K562 (cell line): ENCODE results near the gene FOXO3. TPM values are rescaled to one million over a fixed set of nuclear protein-coding genes. Genes with fewer than 3 reads are reported as not detected.

ENCODE experiments used
- ATF7 ChIP-seq: fragments of 450-650 bp; IDR thresholded peaks from 2 replicates; pipeline ENCODE4 v1.7.1; 2014; ENCODE audit warnings: mild to moderate bottlenecking, moderate library complexity
- CREB1 ChIP-seq, 2 experiments: sonication (generic) in 1 of 2; formaldehyde crosslinking in 1 of 2; IDR thresholded peaks; 2 replicates each; pipeline versions ENCODE4 v1.6.1 to v1.8.0; 2012 to 2022; ENCODE audit warnings: inconsistent platforms in 1 of 2, mild to moderate bottlenecking in 1 of 2, missing genetic modification reagents in 1 of 2, moderate library complexity in 1 of 2
- CREB3 ChIP-seq: fragments of 450-650 bp; conservative IDR thresholded peaks from 2 replicates; pipeline ENCODE4 v1.6.1; 2016; ENCODE audit warnings: missing genetic modification characterization, low read depth, mild to moderate bottlenecking, missing compliant biosample characterization, moderate library complexity
- CREBBP ChIP-seq: IDR thresholded peaks from one replicate; pipeline ENCODE4 v1.6.1; 2012; ENCODE audit warnings: low read depth, mild to moderate bottlenecking, control low read depth, inconsistent platforms, low read length
- ETS2 ChIP-seq: IDR thresholded peaks from 2 replicates; pipeline ENCODE4 v1.6.1; 2016; ENCODE audit warnings: borderline replicate concordance, missing genetic modification characterization, mild to moderate bottlenecking, moderate library complexity, missing compliant biosample characterization; ENCODE audit not compliant: poor library complexity, severe bottlenecking
- GABPB1 ChIP-seq: sonication (generic); formaldehyde crosslinking; IDR thresholded peaks from 2 replicates; pipeline ENCODE4 v1.8.0; 2022; ENCODE audit warnings: mild to moderate bottlenecking, missing genetic modification reagents
- NFATC3 ChIP-seq: fragments of 450-650 bp; IDR thresholded peaks from 2 replicates; pipeline ENCODE4 v1.6.1; 2017; ENCODE audit warnings: mild to moderate bottlenecking
- NR0B1 ChIP-seq: fragments of 450-650 bp; IDR thresholded peaks from one replicate; pipeline ENCODE4 v1.6.1; 2018; ENCODE audit warnings: mild to moderate bottlenecking, moderate library complexity; ENCODE audit not compliant: partially characterized antibody
- NUFIP1 ChIP-seq: fragments of 450-650 bp; IDR thresholded peaks from 2 replicates; pipeline ENCODE4 v1.6.1; 2018; ENCODE audit not compliant: partially characterized antibody
- PHB ChIP-seq: fragments of 250-450 bp; sonication (Bioruptor Pico); IDR thresholded peaks from 2 replicates; pipeline ENCODE4 v1.5.0; 2021
- RNF2 ChIP-seq: sonication (generic); IDR thresholded peaks from 2 replicates; pipeline ENCODE4 v1.6.1; 2016
- TAF1 ChIP-seq: IDR thresholded peaks from 2 replicates; pipeline ENCODE4 v1.6.1; 2011; ENCODE audit warnings: mild to moderate bottlenecking, low read length, moderate library complexity; ENCODE audit not compliant: insufficient read depth, control insufficient read depth, severe bottlenecking; ENCODE audit errors: extremely low read depth
- TBL1XR1 ChIP-seq, 2 experiments: IDR thresholded peaks; 2 replicates each; pipeline ENCODE4 v1.6.1; 2012; ENCODE audit warnings: improper control_type of control experiment in 2 of 2, low read length in 2 of 2, mild to moderate bottlenecking in 1 of 2
- ZNF263 ChIP-seq: sonication (generic); formaldehyde crosslinking; IDR thresholded peaks from 2 replicates; pipeline ENCODE4 v1.8.0; 2022; ENCODE audit warnings: mild to moderate bottlenecking, missing genetic modification reagents, borderline replicate concordance
- ZNF699 ChIP-seq: fragments of 250-450 bp; sonication (Bioruptor Pico); IDR thresholded peaks from 2 replicates; pipeline ENCODE4 v1.8.0; 2021; ENCODE audit warnings: mild to moderate bottlenecking, moderate library complexity; ENCODE audit not compliant: insufficient replicate concordance
- ZNF780A ChIP-seq: fragments of 250-450 bp; sonication (Bioruptor Pico); IDR thresholded peaks from 2 replicates; pipeline ENCODE4 v1.5.0; 2021; ENCODE audit warnings: mild to moderate bottlenecking
- ZNF785 ChIP-seq: fragments of 250-450 bp; sonication (Bioruptor Pico); IDR thresholded peaks from 2 replicates; pipeline ENCODE4 v1.4.0; 2020; ENCODE audit warnings: mild to moderate bottlenecking
- polyA plus RNA-seq, 8 experiments: library from polyadenylated mRNA; depleted of rRNA in 4 of 8; stranded (reverse) in 5 of 8; unstranded in 3 of 8; fragments of >200 nt; fragmentation: Nextera tagmentation in 2 of 8; fragmentation: Illumina TruSeq in 1 of 8; extraction: Ambion mirVana in 2 of 8; extraction: Trizol in 1 of 8; gene quantifications; 2 replicates each; pipeline versions ENCODE4 v1.2.1 to v1.2.3, GENCODE V29; 2011 to 2014; ENCODE audit warnings: inconsistent platforms in 1 of 8, missing spikeins in 1 of 8
- total RNA-seq, 7 experiments: library from RNA; depleted of rRNA in 6 of 7; stranded (reverse); fragments of >200 nt in 6 of 7; fragmentation: Illumina TruSeq in 2 of 7; extraction: Trizol in 2 of 7; gene quantifications; 2 replicates each; pipeline versions ENCODE4 v1.2.1 to v1.2.3, GENCODE V29; 2011 to 2021; ENCODE audit warnings: low replicate concordance in 1 of 7
- TF ChIP-seq, protein P1 (sequence below): sonication (generic); formaldehyde crosslinking; IDR thresholded peaks from 2 replicates; pipeline ENCODE4 v1.8.0; 2022; ENCODE audit warnings: mild to moderate bottlenecking, missing genetic modification reagents
- TF ChIP-seq, protein P2 (sequence below): fragments of 250-450 bp; sonication (Bioruptor Pico); IDR thresholded peaks from 2 replicates; pipeline ENCODE4 v1.4.0; 2020; ENCODE audit warnings: borderline replicate concordance
- TF ChIP-seq, protein P3 (sequence below): fragments of 250-450 bp; sonication (Bioruptor Pico); IDR thresholded peaks from 2 replicates; pipeline ENCODE4 v1.4.0; 2020; ENCODE audit warnings: mild to moderate bottlenecking, moderate library complexity
- TF ChIP-seq, protein P4 (sequence below): fragments of 250-450 bp; sonication (Bioruptor Pico); IDR thresholded peaks from 2 replicates; pipeline ENCODE4 v1.5.0; 2021

FOXO3 gene
- total and polyA plus RNA-seq, 9 of the 15 experiments (the other 6 are each of a cell fraction or from before 2014, with no cell fraction given) = 3.0 to 14.6 (median 6.0) TPM

DNA sequence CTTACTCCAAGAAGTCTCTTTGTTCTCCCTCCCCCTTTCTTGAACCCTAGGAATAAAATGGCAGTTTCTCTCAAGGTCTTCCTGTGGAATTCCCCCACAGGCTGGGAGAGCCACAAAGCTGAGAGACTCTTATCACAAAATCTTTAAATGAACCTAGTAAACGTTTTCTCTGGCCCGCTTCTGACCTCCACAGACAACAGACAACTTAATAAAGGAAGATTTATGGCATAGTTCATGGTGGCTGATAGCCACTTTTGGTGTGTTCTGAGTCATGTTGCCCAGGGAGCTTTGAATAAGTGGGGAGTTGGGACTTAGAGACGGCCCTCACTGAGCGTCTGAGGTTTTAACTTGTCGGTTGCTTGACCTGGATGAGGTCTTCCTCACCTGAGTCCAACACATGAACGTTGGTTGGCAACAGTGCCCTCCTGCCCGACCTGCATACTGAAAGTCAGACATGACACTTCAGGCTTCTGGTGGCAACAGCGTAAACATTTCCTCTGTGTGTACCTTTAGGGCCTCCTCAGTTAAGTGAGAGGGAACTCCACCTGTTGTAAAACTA is 124.1 kb downstream of the FOXO3 start (continued):
- no peak for TF ChIP-seq NR0B1
- TF ChIP-seq, protein P1, sequence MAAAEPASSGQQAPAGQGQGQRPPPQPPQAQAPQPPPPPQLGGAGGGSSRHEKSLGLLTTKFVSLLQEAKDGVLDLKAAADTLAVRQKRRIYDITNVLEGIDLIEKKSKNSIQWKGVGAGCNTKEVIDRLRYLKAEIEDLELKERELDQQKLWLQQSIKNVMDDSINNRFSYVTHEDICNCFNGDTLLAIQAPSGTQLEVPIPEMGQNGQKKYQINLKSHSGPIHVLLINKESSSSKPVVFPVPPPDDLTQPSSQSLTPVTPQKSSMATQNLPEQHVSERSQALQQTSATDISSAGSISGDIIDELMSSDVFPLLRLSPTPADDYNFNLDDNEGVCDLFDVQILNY = no peak
- 0 out of 2 replicates have a peak, but pooled peaks have one; percentile 23 for TF ChIP-seq CREB3 (tag)
- no peak for TF ChIP-seq CREBBP
- TF ChIP-seq ZNF699 (CRISPR knock-in tag) = no peak
- TF ChIP-seq PHB (CRISPR knock-in tag) = no peak
- TF ChIP-seq ETS2 (tag) = no peak
- no peak for TF ChIP-seq CREB1 (IDR thresholded peaks at IDR 0.05)
- peak; percentile 22; the same call in 1 of the 2 replicates for TF ChIP-seq CREB1 (CRISPR knock-in tag; IDR thresholded peaks at IDR 0.05)
- no peak for TF ChIP-seq ZNF785 (CRISPR knock-in tag)
- TF ChIP-seq, protein P2, sequence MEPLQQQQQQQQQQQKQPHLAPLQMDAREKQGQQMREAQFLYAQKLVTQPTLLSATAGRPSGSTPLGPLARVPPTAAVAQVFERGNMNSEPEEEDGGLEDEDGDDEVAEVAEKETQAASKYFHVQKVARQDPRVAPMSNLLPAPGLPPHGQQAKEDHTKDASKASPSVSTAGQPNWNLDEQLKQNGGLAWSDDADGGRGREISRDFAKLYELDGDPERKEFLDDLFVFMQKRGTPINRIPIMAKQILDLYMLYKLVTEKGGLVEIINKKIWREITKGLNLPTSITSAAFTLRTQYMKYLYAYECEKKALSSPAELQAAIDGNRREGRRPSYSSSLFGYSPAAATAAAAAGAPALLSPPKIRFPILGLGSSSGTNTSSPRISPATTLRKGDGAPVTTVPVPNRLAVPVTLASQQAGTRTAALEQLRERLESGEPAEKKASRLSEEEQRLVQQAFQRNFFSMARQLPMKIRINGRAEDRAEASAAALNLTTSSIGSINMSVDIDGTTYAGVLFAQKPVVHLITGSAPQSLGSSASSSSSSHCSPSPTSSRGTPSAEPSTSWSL = no peak
- TF ChIP-seq TBL1XR1 (IDR thresholded peaks at IDR 0.05; ENCODE audit: low read length in 2 of 2) = no peak; a peak in 1 of 4 replicates
- TF ChIP-seq, protein P3, sequence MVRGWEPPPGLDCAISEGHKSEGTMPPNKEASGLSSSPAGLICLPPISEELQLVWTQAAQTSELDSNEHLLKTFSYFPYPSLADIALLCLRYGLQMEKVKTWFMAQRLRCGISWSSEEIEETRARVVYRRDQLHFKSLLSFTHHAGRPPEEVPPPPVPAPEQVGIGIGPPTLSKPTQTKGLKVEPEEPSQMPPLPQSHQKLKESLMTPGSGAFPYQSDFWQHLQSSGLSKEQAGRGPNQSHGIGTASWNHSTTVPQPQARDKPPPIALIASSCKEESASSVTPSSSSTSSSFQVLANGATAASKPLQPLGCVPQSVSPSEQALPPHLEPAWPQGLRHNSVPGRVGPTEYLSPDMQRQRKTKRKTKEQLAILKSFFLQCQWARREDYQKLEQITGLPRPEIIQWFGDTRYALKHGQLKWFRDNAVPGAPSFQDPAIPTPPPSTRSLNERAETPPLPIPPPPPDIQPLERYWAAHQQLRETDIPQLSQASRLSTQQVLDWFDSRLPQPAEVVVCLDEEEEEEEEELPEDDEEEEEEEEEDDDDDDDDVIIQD (CRISPR knock-in tag) = no peak
- no peak for TF ChIP-seq NUFIP1
- no peak for TF ChIP-seq ZNF780A
- no peak; the same call in 1 of the 2 replicates for TF ChIP-seq ZNF263 (CRISPR knock-in tag)
- TF ChIP-seq NFATC3 = no peak
- peak; percentile 33 for TF ChIP-seq ATF7
- TF ChIP-seq TAF1 = no peak
- TF ChIP-seq RNF2 = peak; percentile 28; the same call in 1 of the 2 replicates
- TF ChIP-seq, protein P4, sequence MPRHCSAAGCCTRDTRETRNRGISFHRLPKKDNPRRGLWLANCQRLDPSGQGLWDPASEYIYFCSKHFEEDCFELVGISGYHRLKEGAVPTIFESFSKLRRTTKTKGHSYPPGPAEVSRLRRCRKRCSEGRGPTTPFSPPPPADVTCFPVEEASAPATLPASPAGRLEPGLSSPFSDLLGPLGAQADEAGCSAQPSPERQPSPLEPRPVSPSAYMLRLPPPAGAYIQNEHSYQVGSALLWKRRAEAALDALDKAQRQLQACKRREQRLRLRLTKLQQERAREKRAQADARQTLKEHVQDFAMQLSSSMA (CRISPR knock-in tag) = no peak
- no peak for TF ChIP-seq GABPB1 (CRISPR knock-in tag)
